Adrenal gland (tissue), 5 donors: Measurements from ENCODE around the gene ERI3.
A peak's percentile ranks its signal among the peaks of the same experiment; 100 is the strongest.

ENCODE experiments used
- POLR2A ChIP-seq, 2 donors: fragments of 450-650 bp; IDR thresholded peaks; one replicate each; pipeline ENCODE4 v1.6.1; 2017; ENCODE audit warnings: antibody characterized with exemption in 2 of 2, mild to moderate bottlenecking in 2 of 2, moderate library complexity in 1 of 2
- TF ChIP-seq, protein P1 (sequence below), 6 experiments: fragments of 450-650 bp in 4 of 6; fragments of 200-600 bp in 2 of 6; sonication (generic) in 1 of 6; IDR thresholded peaks; 1 replicate in 5 of 6; 2 replicates in 1 of 6; pipeline versions ENCODE4 v1.5.1 to v1.8.0; 2016 to 2021; ENCODE audit warnings: antibody characterized with exemption in 6 of 6, mild to moderate bottlenecking in 2 of 6, moderate library complexity in 1 of 6
- donor health status: DM: no; HTN: no; CAD: no.

DNA sequence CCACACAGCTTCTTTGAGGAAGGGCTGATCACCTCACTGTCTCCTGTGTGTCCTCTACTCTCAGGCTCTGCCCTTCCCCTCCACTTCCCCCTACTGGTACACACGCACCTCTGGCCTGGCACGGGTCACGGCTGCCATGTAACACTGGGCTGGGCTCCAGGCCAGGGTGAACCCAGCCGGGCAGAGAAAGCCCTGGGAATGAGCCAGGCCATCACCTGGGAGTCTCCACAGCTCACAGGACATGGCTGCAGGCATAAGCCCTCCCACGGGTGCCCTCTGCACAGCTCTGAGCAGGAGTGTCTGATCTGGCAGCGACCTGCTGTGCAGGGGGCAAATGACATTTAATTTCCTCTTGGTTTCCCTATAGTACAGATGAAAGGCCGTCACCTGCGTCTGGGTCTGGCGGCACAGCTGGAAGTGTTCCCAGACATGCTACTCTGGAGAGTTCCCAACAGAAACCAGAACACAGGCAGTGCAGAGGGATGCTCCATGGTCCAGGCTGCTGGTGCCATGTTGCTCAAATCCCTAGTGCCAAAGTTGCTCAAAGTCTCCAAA lies 61.2 kb downstream of the ERI3 start:
- TF ChIP-seq, protein P1, sequence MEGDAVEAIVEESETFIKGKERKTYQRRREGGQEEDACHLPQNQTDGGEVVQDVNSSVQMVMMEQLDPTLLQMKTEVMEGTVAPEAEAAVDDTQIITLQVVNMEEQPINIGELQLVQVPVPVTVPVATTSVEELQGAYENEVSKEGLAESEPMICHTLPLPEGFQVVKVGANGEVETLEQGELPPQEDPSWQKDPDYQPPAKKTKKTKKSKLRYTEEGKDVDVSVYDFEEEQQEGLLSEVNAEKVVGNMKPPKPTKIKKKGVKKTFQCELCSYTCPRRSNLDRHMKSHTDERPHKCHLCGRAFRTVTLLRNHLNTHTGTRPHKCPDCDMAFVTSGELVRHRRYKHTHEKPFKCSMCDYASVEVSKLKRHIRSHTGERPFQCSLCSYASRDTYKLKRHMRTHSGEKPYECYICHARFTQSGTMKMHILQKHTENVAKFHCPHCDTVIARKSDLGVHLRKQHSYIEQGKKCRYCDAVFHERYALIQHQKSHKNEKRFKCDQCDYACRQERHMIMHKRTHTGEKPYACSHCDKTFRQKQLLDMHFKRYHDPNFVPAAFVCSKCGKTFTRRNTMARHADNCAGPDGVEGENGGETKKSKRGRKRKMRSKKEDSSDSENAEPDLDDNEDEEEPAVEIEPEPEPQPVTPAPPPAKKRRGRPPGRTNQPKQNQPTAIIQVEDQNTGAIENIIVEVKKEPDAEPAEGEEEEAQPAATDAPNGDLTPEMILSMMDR (IDR thresholded peaks at IDR 0.05), result peak in 1 of 6 experiments; percentile 14
- no peak for TF ChIP-seq POLR2A (IDR thresholded peaks at IDR 0.05)
